Panc1 (cell line): ENCODE data around the gene SPCS2. TPM values are rescaled to one million over a fixed set of nuclear protein-coding genes. Genes with fewer than 3 reads are reported as not detected.

ENCODE experiments used
- ATAC-seq: fragments of 200-7000 bp; cut with Tn5 transposase; 2 replicates; pipeline ENCODE4 v1.9.1; 2020; ENCODE audit warnings: mild to moderate bottlenecking, moderate library complexity
- BruUV-seq: library from RNA; stranded (reverse); fragments of 400-500 nt; replicated peaks from 2 replicates; lab custom pipeline; 2021; lab: Mats Ljungman, UMichigan
- CTCF ChIA-PET: fragments of 300-600 bp; sonication (Branson Sonifier 250); formaldehyde crosslinking; loops from one replicate; lab custom pipeline; 2022; ENCODE audit warnings: antibody characterized with exemption; lab: Charles Lee
- POLR2A ChIA-PET: fragments of 300-600 bp; sonication (Branson Sonifier 250); formaldehyde crosslinking; loops from one replicate; lab custom pipeline; 2022; ENCODE audit warnings: antibody characterized with exemption; lab: Charles Lee
- DNase-seq: peaks from one replicate; pipeline ENCODE4 v3.0.0-alpha.2; 2010; ENCODE audit warnings: low read depth, low spot score
- H3K27ac ChIP-seq: 2 replicates; pipeline ENCODE4 v1.5.1; 2011; ENCODE audit warnings: mild to moderate bottlenecking, low read length, inconsistent platforms
- H3K27me3 ChIP-seq: fragments of 200-500 bp; sonication (Bioruptor generic); 2 replicates; pipeline ENCODE4 v1.6.0; 2014; ENCODE audit warnings: low read length, inconsistent platforms; ENCODE audit not compliant: control insufficient read depth, insufficient read depth
- H3K36me3 ChIP-seq: fragments of 200-500 bp; sonication (Bioruptor generic); 2 replicates; pipeline ENCODE4 v1.5.1; 2014; ENCODE audit warnings: inconsistent platforms, mild to moderate bottlenecking, low read length, moderate library complexity; ENCODE audit not compliant: control insufficient read depth, insufficient read depth
- H3K4me1 ChIP-seq: 2 replicates; pipeline ENCODE4 v1.5.1; 2011; ENCODE audit warnings: inconsistent platforms, mild to moderate bottlenecking, low read length, moderate library complexity; ENCODE audit not compliant: control insufficient read depth, insufficient read depth
- H3K4me3 ChIP-seq, 2 experiments: 2 replicates each; pipeline ENCODE4 v1.5.1; 2011 to 2012; ENCODE audit warnings: low read depth in 2 of 2, low read length in 2 of 2, mild to moderate bottlenecking in 2 of 2, inconsistent platforms in 1 of 2, moderate library complexity in 1 of 2
- H3K9me3 ChIP-seq: fragments of 200-500 bp; sonication (Bioruptor generic); 2 replicates; pipeline ENCODE4 v1.5.1; 2014; ENCODE audit warnings: low read depth, mild to moderate bottlenecking, inconsistent platforms, low read length, moderate library complexity; ENCODE audit not compliant: control insufficient read depth, insufficient read depth
- POLR2AphosphoS5 ChIP-seq: IDR thresholded peaks from 2 replicates; pipeline ENCODE4 v1.6.1; 2012; ENCODE audit warnings: mild to moderate bottlenecking, low read depth, low read length, moderate library complexity
- SIN3A ChIP-seq: IDR thresholded peaks from 2 replicates; pipeline ENCODE4 v1.6.1; 2012; ENCODE audit warnings: low read depth, mild to moderate bottlenecking, low read length, moderate library complexity, borderline replicate concordance; ENCODE audit not compliant: insufficient read depth
- TCF7L2 ChIP-seq: IDR thresholded peaks from 2 replicates; pipeline ENCODE4 v1.6.1; 2011; ENCODE audit warnings: mild to moderate bottlenecking, low read depth, low read length, inconsistent platforms
- in situ Hi-C: cut with HindIII; loops from 2 replicates; pipeline ENCODE4 v1.10.0; 2016; ENCODE audit warnings: low sequenced_read_pairs, low pct_unique_long_range_greater_than_20kb
- intact Hi-C: fragments of 100-400 bp; cut with micrococcal nuclease; formaldehyde crosslinking; loops from one replicate; pipeline ENCODE4 v1.10.0; 2022; ENCODE audit not compliant: unreplicated experiment
- total RNA-seq: library from RNA; stranded (reverse); gene quantifications from one replicate; pipeline ENCODE4 v1.2.1, GENCODE V29; 2021; ENCODE audit not compliant: unreplicated experiment
- TF ChIP-seq, protein P1 (sequence below): fragments of 450-650 bp; IDR thresholded peaks from 2 replicates; pipeline ENCODE4 v1.5.1; 2017; ENCODE audit warnings: mild to moderate bottlenecking
- TF ChIP-seq, protein P2 (sequence below), 2 experiments: IDR thresholded peaks; 2 replicates each; pipeline ENCODE4 v1.6.1; 2011 to 2012; ENCODE audit warnings: low read depth in 2 of 2, control low read depth in 1 of 2, low read length in 1 of 2, mild to moderate bottlenecking in 1 of 2, moderate library complexity in 1 of 2; ENCODE audit not compliant: insufficient read depth in 1 of 2

The SPCS2 gene
- total RNA-seq, 1 experiment from 2014 or later = 242 TPM

DNA sequence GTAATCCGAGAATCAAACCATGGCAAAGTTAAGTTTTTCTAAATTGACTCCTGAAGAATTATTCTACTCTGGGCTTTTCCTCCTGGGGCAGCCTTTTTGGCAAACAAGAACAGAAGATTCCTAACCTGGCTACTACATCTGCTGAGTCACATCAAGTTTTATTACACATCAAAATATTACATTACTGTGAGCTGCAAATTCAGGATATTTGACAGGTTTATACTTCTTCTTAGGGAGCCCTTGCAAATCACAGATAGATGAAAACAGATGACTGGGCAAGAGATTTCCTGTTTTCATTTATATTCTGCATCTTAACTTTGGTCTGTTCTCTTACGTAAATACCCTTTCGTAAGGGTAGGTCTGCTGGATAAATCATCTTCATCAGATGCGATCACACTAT lies 23.8 kb upstream of the SPCS2 start:
- CTCF ChIA-PET = no interaction called here
- TF ChIP-seq, protein P1, sequence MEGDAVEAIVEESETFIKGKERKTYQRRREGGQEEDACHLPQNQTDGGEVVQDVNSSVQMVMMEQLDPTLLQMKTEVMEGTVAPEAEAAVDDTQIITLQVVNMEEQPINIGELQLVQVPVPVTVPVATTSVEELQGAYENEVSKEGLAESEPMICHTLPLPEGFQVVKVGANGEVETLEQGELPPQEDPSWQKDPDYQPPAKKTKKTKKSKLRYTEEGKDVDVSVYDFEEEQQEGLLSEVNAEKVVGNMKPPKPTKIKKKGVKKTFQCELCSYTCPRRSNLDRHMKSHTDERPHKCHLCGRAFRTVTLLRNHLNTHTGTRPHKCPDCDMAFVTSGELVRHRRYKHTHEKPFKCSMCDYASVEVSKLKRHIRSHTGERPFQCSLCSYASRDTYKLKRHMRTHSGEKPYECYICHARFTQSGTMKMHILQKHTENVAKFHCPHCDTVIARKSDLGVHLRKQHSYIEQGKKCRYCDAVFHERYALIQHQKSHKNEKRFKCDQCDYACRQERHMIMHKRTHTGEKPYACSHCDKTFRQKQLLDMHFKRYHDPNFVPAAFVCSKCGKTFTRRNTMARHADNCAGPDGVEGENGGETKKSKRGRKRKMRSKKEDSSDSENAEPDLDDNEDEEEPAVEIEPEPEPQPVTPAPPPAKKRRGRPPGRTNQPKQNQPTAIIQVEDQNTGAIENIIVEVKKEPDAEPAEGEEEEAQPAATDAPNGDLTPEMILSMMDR = no peak
- no peak for TF ChIP-seq SIN3A
- TF ChIP-seq, protein P2, sequence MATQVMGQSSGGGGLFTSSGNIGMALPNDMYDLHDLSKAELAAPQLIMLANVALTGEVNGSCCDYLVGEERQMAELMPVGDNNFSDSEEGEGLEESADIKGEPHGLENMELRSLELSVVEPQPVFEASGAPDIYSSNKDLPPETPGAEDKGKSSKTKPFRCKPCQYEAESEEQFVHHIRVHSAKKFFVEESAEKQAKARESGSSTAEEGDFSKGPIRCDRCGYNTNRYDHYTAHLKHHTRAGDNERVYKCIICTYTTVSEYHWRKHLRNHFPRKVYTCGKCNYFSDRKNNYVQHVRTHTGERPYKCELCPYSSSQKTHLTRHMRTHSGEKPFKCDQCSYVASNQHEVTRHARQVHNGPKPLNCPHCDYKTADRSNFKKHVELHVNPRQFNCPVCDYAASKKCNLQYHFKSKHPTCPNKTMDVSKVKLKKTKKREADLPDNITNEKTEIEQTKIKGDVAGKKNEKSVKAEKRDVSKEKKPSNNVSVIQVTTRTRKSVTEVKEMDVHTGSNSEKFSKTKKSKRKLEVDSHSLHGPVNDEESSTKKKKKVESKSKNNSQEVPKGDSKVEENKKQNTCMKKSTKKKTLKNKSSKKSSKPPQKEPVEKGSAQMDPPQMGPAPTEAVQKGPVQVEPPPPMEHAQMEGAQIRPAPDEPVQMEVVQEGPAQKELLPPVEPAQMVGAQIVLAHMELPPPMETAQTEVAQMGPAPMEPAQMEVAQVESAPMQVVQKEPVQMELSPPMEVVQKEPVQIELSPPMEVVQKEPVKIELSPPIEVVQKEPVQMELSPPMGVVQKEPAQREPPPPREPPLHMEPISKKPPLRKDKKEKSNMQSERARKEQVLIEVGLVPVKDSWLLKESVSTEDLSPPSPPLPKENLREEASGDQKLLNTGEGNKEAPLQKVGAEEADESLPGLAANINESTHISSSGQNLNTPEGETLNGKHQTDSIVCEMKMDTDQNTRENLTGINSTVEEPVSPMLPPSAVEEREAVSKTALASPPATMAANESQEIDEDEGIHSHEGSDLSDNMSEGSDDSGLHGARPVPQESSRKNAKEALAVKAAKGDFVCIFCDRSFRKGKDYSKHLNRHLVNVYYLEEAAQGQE (IDR thresholded peaks at IDR 0.05; ENCODE audit: insufficient read depth in 1 of 2, low read depth in 2 of 2, low read length in 1 of 2) = no peak
- no peak for TF ChIP-seq POLR2AphosphoS5
- TF ChIP-seq TCF7L2 = no peak

DNA sequence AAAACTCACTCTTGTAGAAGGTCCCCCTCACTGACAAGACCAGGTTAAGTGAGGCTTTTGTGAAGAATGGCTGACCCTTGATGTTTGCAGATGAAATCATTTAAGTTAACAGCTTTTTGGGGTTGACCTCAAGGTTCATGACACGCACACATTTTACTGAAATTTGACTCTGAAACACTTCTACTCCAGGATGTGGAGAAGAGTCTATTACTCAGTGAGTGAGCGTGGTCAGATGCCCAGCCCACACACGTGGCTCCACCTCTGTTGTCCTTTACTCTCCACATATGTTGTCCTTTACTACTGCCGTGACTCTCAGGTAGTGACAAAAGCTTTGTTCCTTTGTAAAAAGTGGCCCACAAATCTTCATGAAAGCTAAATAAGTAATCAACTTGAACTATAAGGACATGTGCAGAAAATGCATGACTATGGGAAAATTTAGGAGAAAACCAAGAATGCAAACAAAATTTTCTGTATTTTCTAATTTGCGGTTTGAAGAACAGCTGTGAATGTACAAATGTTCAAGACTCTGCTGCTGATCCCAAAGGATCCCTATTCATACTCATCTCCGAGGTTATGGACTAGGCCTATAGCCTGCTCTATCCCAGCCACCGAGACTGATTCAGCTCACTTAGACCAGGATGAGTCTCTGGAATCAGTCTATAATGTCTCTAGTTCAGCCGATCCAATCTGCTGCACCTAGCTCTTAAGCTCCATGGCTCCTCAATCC lies 22.6 kb upstream of the SPCS2 start:
- no TSS peak for BruUV-seq
- H3K9me3 ChIP-seq = no peaks in the 10 kb centered on the region
- in situ Hi-C loops = no loop called here
- no peaks in the 10 kb centered on the region for H3K27me3 ChIP-seq
- TF ChIP-seq POLR2AphosphoS5 (no peak), SIN3A (no peak)
- TF ChIP-seq, protein P2 (IDR thresholded peaks at IDR 0.05; ENCODE audit: insufficient read depth in 1 of 2, low read depth in 2 of 2, low read length in 1 of 2) = no peak
- TF ChIP-seq, protein P1 = no peak
- ChIA-PET CTCF (no interaction called here), POLR2A (interaction anchor here (0.9 kb wide), 1 partner anchor 34 kb away, joined by 10 read pairs; no protein-coding TSS in a partner anchor)
- no peak for ATAC-seq
- intact Hi-C loops = loop anchor here (10.0 kb wide), 1 partner anchor 318 kb away; the partner anchor contains the start of gene TPBGL
- no peaks in the 10 kb centered on the region for H3K4me1 ChIP-seq
- no peak overlapping the region for H3K4me3 ChIP-seq
- DNase-seq = no peak
- H3K36me3 ChIP-seq = peaks cover 8% of the 10 kb centered on the region
- H3K27ac ChIP-seq = no peak overlapping the region

More for the DNA sequence above, 23.8 kb upstream of the SPCS2 start:
- in situ Hi-C loops (no loop called here), intact Hi-C loops (loop anchor here (10.0 kb wide), 1 partner anchor 320 kb away; the partner anchor contains the start of gene TPBGL)
- no peak for DNase-seq
- Histone ChIP-seq H3K27me3 (no peaks in the 10 kb centered on the region), H3K27ac (no peak overlapping the region), H3K4me1 (no peaks in the 10 kb centered on the region), H3K4me3 (no peak overlapping the region), H3K9me3 (no peaks in the 10 kb centered on the region), H3K36me3 (peaks cover 8% of the 10 kb centered on the region)
- no TSS peak for BruUV-seq
- POLR2A ChIA-PET = no interaction called here
- no peak for ATAC-seq
